H1 (cell line): ENCODE measurements around the gene ASAP3. TPM values are rescaled to one million over a fixed set of nuclear protein-coding genes. Genes with fewer than 3 reads are reported as not detected.

Experiments
- polyA plus RNA-seq, 7 experiments: library from polyadenylated mRNA; depleted of rRNA in 3 of 7; stranded (reverse) in 5 of 7; unstranded in 2 of 7; fragments of >200 nt in 5 of 7; fragments of 200-250 nt in 2 of 7; gene quantifications; 1 replicate in 5 of 7; 2 replicates in 1 of 7; 4 replicates in 1 of 7; pipeline versions ENCODE4 v1.2.1 to v1.2.3, GENCODE V29; 2011 to 2013; ENCODE audit warnings: missing spikeins in 2 of 7, mixed read lengths in 2 of 7
- total RNA-seq: library from RNA; stranded (reverse); fragmentation: NEBNext Ultra II Directional; extraction: Animal tissue kit (Norgen Biotek cat#: 25700); gene quantifications from 2 replicates; pipeline ENCODE4 v1.2.1, GENCODE V29; 2021
- TF ChIP-seq, protein P1 (sequence below): IDR thresholded peaks from 2 replicates; pipeline ENCODE4 v1.6.1; 2012; ENCODE audit warnings: inconsistent platforms

The ASAP3 gene
- total and polyA plus RNA-seq, 2 of the 8 experiments (the other 6 are each of a cell fraction or from before 2014, with no cell fraction given): 53.1 to 58.0 TPM

- TF ChIP-seq, protein P1, sequence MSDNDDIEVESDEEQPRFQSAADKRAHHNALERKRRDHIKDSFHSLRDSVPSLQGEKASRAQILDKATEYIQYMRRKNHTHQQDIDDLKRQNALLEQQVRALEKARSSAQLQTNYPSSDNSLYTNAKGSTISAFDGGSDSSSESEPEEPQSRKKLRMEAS: no peak
- TF ChIP-seq, all 59 proteins: peak for 0
Observed at GRCh38 chr1:23433122-23433521, 50.9 kb downstream of the ASAP3 start (continued).
